PC-9 (cell line): Measurements from ENCODE around the gene ACSM6. TPM values are rescaled to one million over a fixed set of nuclear protein-coding genes. Genes with fewer than 3 reads are reported as not detected.
A peak's percentile ranks its signal among the peaks of the same experiment; 100 is the strongest.

ENCODE experiments used
- BruUV-seq: library from RNA; stranded (reverse); fragments of 400-500 nt; replicated peaks from 2 replicates; lab custom pipeline; 2021; lab: Mats Ljungman, UMichigan
- CTCF ChIA-PET: fragments of 300-600 bp; sonication (Branson Sonifier 250); formaldehyde crosslinking; loops from one replicate; lab custom pipeline; 2022; ENCODE audit warnings: antibody characterized with exemption; lab: Charles Lee
- POLR2A ChIA-PET: fragments of 300-600 bp; sonication (Branson Sonifier 250); formaldehyde crosslinking; loops from one replicate; lab custom pipeline; 2022; ENCODE audit warnings: antibody characterized with exemption; ENCODE audit not compliant: unreplicated experiment; lab: Charles Lee
- DNase-seq, 2 experiments: peaks; one replicate each; pipeline versions ENCODE4 v3.0.0 to v3.0.0-alpha.2; 2015 to 2022; ENCODE audit warnings: mixed read lengths in 1 of 2
- H2AFZ ChIP-seq: fragments of 200-600 bp; sonication (generic); 2 replicates; pipeline ENCODE4 v1.8.1; 2017; ENCODE audit warnings: antibody characterized with exemption
- H3F3A ChIP-seq: fragments of 200-600 bp; sonication (generic); 2 replicates; pipeline ENCODE4 v1.8.1; 2017; ENCODE audit warnings: antibody characterized with exemption, mild to moderate bottlenecking, low read depth; ENCODE audit not compliant: insufficient read depth
- H3K27ac ChIP-seq: fragments of 200-600 bp; sonication (generic); 2 replicates; pipeline ENCODE4 v1.6.1; 2016; ENCODE audit warnings: mixed run types
- H3K27me3 ChIP-seq: fragments of 200-600 bp; sonication (generic); 2 replicates; pipeline ENCODE4 v1.6.1; 2016; ENCODE audit warnings: low read depth, mixed run types; ENCODE audit not compliant: insufficient read depth
- H3K36me3 ChIP-seq: fragments of 200-600 bp; sonication (generic); 2 replicates; pipeline ENCODE4 v1.6.1; 2016; ENCODE audit warnings: low read depth, mixed run types
- H3K4me1 ChIP-seq: fragments of 200-600 bp; sonication (generic); replicated peaks from 2 replicates; pipeline ENCODE4 v1.6.1; 2016; ENCODE audit warnings: mixed run types; ENCODE audit not compliant: insufficient read depth
- H3K4me2 ChIP-seq: fragments of 200-600 bp; sonication (generic); 2 replicates; pipeline ENCODE4 v1.6.1; 2017; ENCODE audit warnings: mixed run types
- H3K4me3 ChIP-seq: fragments of 200-600 bp; sonication (generic); 2 replicates; pipeline ENCODE4 v1.6.1; 2016; ENCODE audit warnings: mixed run types
- H3K79me2 ChIP-seq: fragments of 200-600 bp; sonication (generic); 2 replicates; pipeline ENCODE4 v1.6.1; 2017; ENCODE audit warnings: low read depth, mixed run types
- H3K9me2 ChIP-seq: fragments of 200-600 bp; sonication (generic); 2 replicates; pipeline ENCODE4 v1.8.1; 2017; ENCODE audit warnings: mild to moderate bottlenecking; ENCODE audit not compliant: insufficient read depth
- H3K9me3 ChIP-seq: fragments of 200-600 bp; sonication (generic); 2 replicates; pipeline ENCODE4 v1.8.1; 2016; ENCODE audit warnings: low read depth; ENCODE audit not compliant: insufficient read depth
- H4K20me1 ChIP-seq: fragments of 200-600 bp; sonication (generic); 2 replicates; pipeline ENCODE4 v1.8.1; 2017; ENCODE audit not compliant: insufficient read depth
- CTCF ChIP-seq: fragments of 200-600 bp; sonication (generic); conservative IDR thresholded peaks from 2 replicates; pipeline ENCODE4 v1.6.1; 2017; ENCODE audit warnings: mixed run types, antibody characterized with exemption, mild to moderate bottlenecking, moderate library complexity
- EZH2 ChIP-seq: fragments of 200-600 bp; sonication (generic); IDR thresholded peaks from 2 replicates; pipeline ENCODE4 v1.8.0; 2017; ENCODE audit warnings: antibody characterized with exemption, low read depth
- intact Hi-C: fragments of 100-400 bp; cut with micrococcal nuclease; formaldehyde crosslinking; loops from one replicate; pipeline ENCODE4 v1.10.0; 2022; ENCODE audit not compliant: unreplicated experiment
- total RNA-seq: library from RNA; stranded (reverse); gene quantifications from 2 replicates; pipeline ENCODE4 v1.2.3, GENCODE V29; 2021

Gene ACSM6
- total RNA-seq, 1 experiment from 2014 or later, result not detected

- H3K27me3 ChIP-seq, result no peaks in the 10 kb centered on the region
These were observed 63.8 kb downstream of the ACSM6 start for GRCh38 chr10:95257849-95258248.

DNA sequence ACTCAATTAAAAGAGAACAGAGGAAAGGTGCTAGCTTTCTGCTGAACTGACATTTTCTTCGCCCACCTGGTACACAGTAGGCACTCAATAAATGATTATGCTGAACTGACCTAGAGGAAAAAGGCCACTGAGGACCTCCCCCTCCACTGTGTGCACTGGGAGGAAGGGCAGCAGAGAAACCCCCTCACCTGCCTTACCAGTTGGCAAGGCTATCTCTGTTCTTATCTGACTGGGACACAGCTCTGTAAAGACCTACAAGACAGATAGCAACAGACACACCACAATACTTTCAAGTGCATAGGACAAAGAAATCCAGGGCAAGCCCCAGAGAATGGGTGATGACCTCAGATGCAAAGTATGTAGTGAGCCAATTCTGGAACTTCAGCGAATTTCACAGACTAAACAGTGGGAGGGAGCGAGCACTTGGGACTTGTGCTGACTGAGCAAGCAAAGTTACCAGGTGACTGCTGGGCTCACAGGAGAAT, 66.4 kb downstream of the ACSM6 start:
- H3K4me1 ChIP-seq, result peaks cover 55% of the 10 kb centered on the region
- CTCF ChIA-PET, result no interaction called here
- no peaks in the 10 kb centered on the region for H3K9me2 ChIP-seq
- H2AFZ ChIP-seq, result no peak overlapping the region
- H3K79me2 ChIP-seq, result peaks cover 39% of the 10 kb centered on the region
- no peaks in the 10 kb centered on the region for H3K27me3 ChIP-seq
- H3K36me3 ChIP-seq, result peaks cover 24% of the 10 kb centered on the region
- intact Hi-C loops, result loop anchor here (5.0 kb wide), 3 partner anchors 47 to 102 kb away; no protein-coding TSS in a partner anchor
- BruUV-seq, result no TSS peak
- H3K4me3 ChIP-seq, result no peak overlapping the region
- peak overlapping the region; percentile 97 for H3K27ac ChIP-seq
- TF ChIP-seq CTCF, result no peak
- TF ChIP-seq EZH2, result no peak
- peak; percentile 52 to 83 for DNase-seq
- H3K4me2 ChIP-seq, result peak overlapping the region; percentile 59
- no peaks in the 10 kb centered on the region for H4K20me1 ChIP-seq
- H3K9me3 ChIP-seq, result no peaks in the 10 kb centered on the region
- POLR2A ChIA-PET, result interaction anchor here (0.5 kb wide), 1 partner anchor 146 kb away, joined by 7 read pairs; no protein-coding TSS in a partner anchor
- peaks cover 40% of the 10 kb centered on the region for H3F3A ChIP-seq

More at GRCh38 chr10:95257849-95258248, 63.8 kb downstream of the ACSM6 start:
- Histone ChIP-seq H3K4me3 (no peak overlapping the region), H4K20me1 (no peaks in the 10 kb centered on the region), H3K27ac (no peak overlapping the region), H3F3A (peaks cover 17% of the 10 kb centered on the region), H2AFZ (no peak overlapping the region), H3K9me3 (no peaks in the 10 kb centered on the region), H3K4me2 (no peak overlapping the region), H3K79me2 (peaks cover 50% of the 10 kb centered on the region), H3K4me1 (peaks cover 31% of the 10 kb centered on the region), H3K36me3 (peaks cover 24% of the 10 kb centered on the region), H3K9me2 (no peaks in the 10 kb centered on the region)
- BruUV-seq, result no TSS peak
- POLR2A ChIA-PET, result no interaction called here
- intact Hi-C loops, result no loop called here
- DNase-seq, result no peak
- TF ChIP-seq CTCF (no peak), EZH2 (no peak)
- CTCF ChIA-PET, result no interaction called here

DNA sequence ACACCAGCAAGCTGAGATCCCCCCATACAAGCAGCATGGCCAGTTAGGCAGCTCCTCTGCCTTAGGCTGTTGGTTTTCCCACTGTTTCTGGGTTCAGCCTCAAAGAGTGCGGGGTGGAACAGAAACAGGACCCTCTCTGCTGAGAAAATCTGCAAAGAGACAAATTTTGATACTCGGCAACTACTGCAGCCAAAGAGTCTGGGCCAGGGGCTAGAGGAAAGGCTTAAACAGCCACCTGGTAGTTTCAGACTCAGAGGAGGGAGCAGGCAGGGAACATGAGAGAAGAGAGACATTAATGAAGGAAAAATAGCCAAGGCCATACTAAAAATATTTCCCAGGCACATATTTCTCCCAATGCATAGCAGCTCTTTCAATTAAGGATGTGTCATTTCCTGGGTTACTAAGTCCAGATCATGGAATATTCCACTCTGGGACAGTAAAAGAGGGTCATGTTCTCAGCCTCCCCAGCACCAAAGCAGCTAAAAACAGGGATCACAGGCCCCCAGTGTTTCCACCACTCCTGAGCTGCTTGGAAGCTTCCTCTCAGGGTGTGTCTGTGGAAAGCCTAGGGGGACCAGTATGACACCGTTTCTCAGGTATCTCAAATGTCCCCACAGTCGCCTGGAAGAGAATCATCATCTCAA, 67.0 kb downstream of the ACSM6 start:
- Histone ChIP-seq H3F3A (peaks cover 46% of the 10 kb centered on the region), H3K27me3 (no peaks in the 10 kb centered on the region), H2AFZ (no peak overlapping the region), H3K36me3 (peaks cover 24% of the 10 kb centered on the region), H4K20me1 (no peaks in the 10 kb centered on the region), H3K9me2 (no peaks in the 10 kb centered on the region), H3K4me2 (peak overlapping the region; percentile 59), H3K9me3 (no peaks in the 10 kb centered on the region), H3K4me1 (peaks cover 61% of the 10 kb centered on the region), H3K27ac (peak overlapping the region; percentile 97), H3K4me3 (no peak overlapping the region), H3K79me2 (peaks cover 35% of the 10 kb centered on the region)
- ChIA-PET CTCF (no interaction called here), POLR2A (interaction anchor here (0.7 kb wide), 1 partner anchor 59 kb away, joined by 3 read pairs; no protein-coding TSS in a partner anchor)
- TF ChIP-seq EZH2, result no peak
- no peak for TF ChIP-seq CTCF
- TSS peak; percentile 17 for BruUV-seq
- intact Hi-C loops, result loop anchor here (5.0 kb wide), 3 partner anchors 46 to 101 kb away; no protein-coding TSS in a partner anchor
- DNase-seq, result peak in 1 of 2 experiments; percentile 49
